Nephron progenitor cell (in vitro differentiated cells): ENCODE results near the gene ANXA4.
A peak's percentile ranks its signal among the peaks of the same experiment; 100 is the strongest.

Source experiments
- DNase-seq: peaks from one replicate; pipeline ENCODE4 v3.0.0; 2021
- H3K27ac Mint-ChIP-seq: 2 replicates; pipeline ENCODE4 v1.8.0; 2021; ENCODE audit warnings: mild to moderate bottlenecking, moderate library complexity, mixed read lengths
- H3K27me3 Mint-ChIP-seq: 2 replicates; pipeline ENCODE4 v1.8.0; 2021; ENCODE audit warnings: mild to moderate bottlenecking, low read depth, mixed read lengths; ENCODE audit not compliant: poor library complexity
- H3K36me3 Mint-ChIP-seq: 2 replicates; pipeline ENCODE4 v1.8.0; 2021; ENCODE audit warnings: low read depth, mixed read lengths
- H3K4me1 Mint-ChIP-seq: 2 replicates; pipeline ENCODE4 v1.8.0; 2021; ENCODE audit warnings: mixed read lengths
- H3K4me3 Mint-ChIP-seq: 2 replicates; pipeline ENCODE4 v1.8.0; 2021; ENCODE audit warnings: mild to moderate bottlenecking, moderate library complexity, mixed read lengths
- H3K9me3 Mint-ChIP-seq: 2 replicates; pipeline ENCODE4 v1.8.0; 2021; ENCODE audit warnings: mild to moderate bottlenecking, moderate library complexity, mixed read lengths
- CTCF ChIP-seq: fragments of 200-600 bp; sonication (generic); IDR thresholded peaks from 2 replicates; pipeline ENCODE4 v1.5.0; 2021; ENCODE audit warnings: antibody characterized with exemption

Gene ANXA4

GRCh38 chr2:69765096-69765380 lies 23.1 kb downstream of the ANXA4 start:
- Mint-ChIP-seq H3K4me3 (no peak overlapping the region), H3K27me3 (no peaks in the 10 kb centered on the region), H3K9me3 (no peaks in the 10 kb centered on the region), H3K36me3 (no peaks in the 10 kb centered on the region), H3K27ac (no peak overlapping the region), H3K4me1 (peaks cover 26% of the 10 kb centered on the region)
- DNase-seq: no peak
- TF ChIP-seq CTCF: no peak

GRCh38 chr2:69766014-69766413 lies 24.1 kb downstream of the ANXA4 start:
- DNase-seq: no peak
- no peak overlapping the region for H3K4me3 Mint-ChIP-seq
- no peaks in the 10 kb centered on the region for H3K9me3 Mint-ChIP-seq
- H3K36me3 Mint-ChIP-seq: no peaks in the 10 kb centered on the region
- H3K4me1 Mint-ChIP-seq: peaks cover 31% of the 10 kb centered on the region
- peak overlapping the region; percentile 2 for H3K27ac Mint-ChIP-seq
- no peaks in the 10 kb centered on the region for H3K27me3 Mint-ChIP-seq
- no peak for TF ChIP-seq CTCF

GRCh38 chr2:69767034-69767433 lies 25.1 kb downstream of the ANXA4 start:
- H3K9me3 Mint-ChIP-seq: no peaks in the 10 kb centered on the region
- no peak overlapping the region for H3K4me3 Mint-ChIP-seq
- no peaks in the 10 kb centered on the region for H3K36me3 Mint-ChIP-seq
- no peak for DNase-seq
- TF ChIP-seq CTCF: no peak
- peak overlapping the region; percentile 60 for H3K27ac Mint-ChIP-seq
- no peaks in the 10 kb centered on the region for H3K27me3 Mint-ChIP-seq
- H3K4me1 Mint-ChIP-seq: peaks cover 31% of the 10 kb centered on the region

GRCh38 chr2:69768235-69768634 lies 26.3 kb downstream of the ANXA4 start:
- peaks cover 31% of the 10 kb centered on the region for H3K4me1 Mint-ChIP-seq
- no peaks in the 10 kb centered on the region for H3K27me3 Mint-ChIP-seq
- no peaks in the 10 kb centered on the region for H3K9me3 Mint-ChIP-seq
- no peaks in the 10 kb centered on the region for H3K36me3 Mint-ChIP-seq
- TF ChIP-seq CTCF: no peak
- no peak overlapping the region for H3K4me3 Mint-ChIP-seq
- no peak overlapping the region for H3K27ac Mint-ChIP-seq
- DNase-seq: no peak

- no peaks in the 10 kb centered on the region for H3K36me3 Mint-ChIP-seq
- H3K27ac Mint-ChIP-seq: no peak overlapping the region
- no peak for TF ChIP-seq CTCF
- no peak overlapping the region for H3K4me3 Mint-ChIP-seq
- no peak for DNase-seq
- no peaks in the 10 kb centered on the region for H3K9me3 Mint-ChIP-seq
- no peaks in the 10 kb centered on the region for H3K27me3 Mint-ChIP-seq
- H3K4me1 Mint-ChIP-seq: peaks cover 31% of the 10 kb centered on the region
Observed at GRCh38 chr2:69768789-69769188, 26.9 kb downstream of the ANXA4 start.

- Mint-ChIP-seq H3K27me3 (no peaks in the 10 kb centered on the region), H3K4me1 (peaks cover 26% of the 10 kb centered on the region), H3K36me3 (no peaks in the 10 kb centered on the region), H3K4me3 (no peak overlapping the region), H3K27ac (peak overlapping the region; percentile 5), H3K9me3 (no peaks in the 10 kb centered on the region)
- DNase-seq: no peak
- TF ChIP-seq CTCF: no peak
Observed at GRCh38 chr2:69769272-69769671, 27.3 kb downstream of the ANXA4 start.
